ENCODE measurements around the gene RALY.

RALY gene

GRCh38 chr20:34047010-34047687 lies 53.4 kb downstream of the RALY start:
- TF ChIP-seq, protein P1, sequence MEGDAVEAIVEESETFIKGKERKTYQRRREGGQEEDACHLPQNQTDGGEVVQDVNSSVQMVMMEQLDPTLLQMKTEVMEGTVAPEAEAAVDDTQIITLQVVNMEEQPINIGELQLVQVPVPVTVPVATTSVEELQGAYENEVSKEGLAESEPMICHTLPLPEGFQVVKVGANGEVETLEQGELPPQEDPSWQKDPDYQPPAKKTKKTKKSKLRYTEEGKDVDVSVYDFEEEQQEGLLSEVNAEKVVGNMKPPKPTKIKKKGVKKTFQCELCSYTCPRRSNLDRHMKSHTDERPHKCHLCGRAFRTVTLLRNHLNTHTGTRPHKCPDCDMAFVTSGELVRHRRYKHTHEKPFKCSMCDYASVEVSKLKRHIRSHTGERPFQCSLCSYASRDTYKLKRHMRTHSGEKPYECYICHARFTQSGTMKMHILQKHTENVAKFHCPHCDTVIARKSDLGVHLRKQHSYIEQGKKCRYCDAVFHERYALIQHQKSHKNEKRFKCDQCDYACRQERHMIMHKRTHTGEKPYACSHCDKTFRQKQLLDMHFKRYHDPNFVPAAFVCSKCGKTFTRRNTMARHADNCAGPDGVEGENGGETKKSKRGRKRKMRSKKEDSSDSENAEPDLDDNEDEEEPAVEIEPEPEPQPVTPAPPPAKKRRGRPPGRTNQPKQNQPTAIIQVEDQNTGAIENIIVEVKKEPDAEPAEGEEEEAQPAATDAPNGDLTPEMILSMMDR (conservative IDR thresholded peaks at IDR 0.05): no peak
- TF ChIP-seq ZFX (IDR thresholded peaks at IDR 0.05): no peak
- no peak overlapping the region for H3K27ac ChIP-seq

- no peak for TF ChIP-seq ZFX (IDR thresholded peaks at IDR 0.05)
- H3K27ac ChIP-seq: no peak overlapping the region
Observed at GRCh38 chr20:34047917-34048316, 54.2 kb downstream of the RALY start.

GRCh38 chr20:34049389-34049788 lies 55.7 kb downstream of the RALY start:
- TF ChIP-seq ZFX (IDR thresholded peaks at IDR 0.05): no peak
- TF ChIP-seq, protein P1 (conservative IDR thresholded peaks at IDR 0.05): no peak
- H3K27ac ChIP-seq: no peak overlapping the region

- TF ChIP-seq, protein P1 (conservative IDR thresholded peaks at IDR 0.05): no peak
- no peak overlapping the region for H3K27ac ChIP-seq
Observed at GRCh38 chr20:34049897-34050695, 56.4 kb downstream of the RALY start.

DNA sequence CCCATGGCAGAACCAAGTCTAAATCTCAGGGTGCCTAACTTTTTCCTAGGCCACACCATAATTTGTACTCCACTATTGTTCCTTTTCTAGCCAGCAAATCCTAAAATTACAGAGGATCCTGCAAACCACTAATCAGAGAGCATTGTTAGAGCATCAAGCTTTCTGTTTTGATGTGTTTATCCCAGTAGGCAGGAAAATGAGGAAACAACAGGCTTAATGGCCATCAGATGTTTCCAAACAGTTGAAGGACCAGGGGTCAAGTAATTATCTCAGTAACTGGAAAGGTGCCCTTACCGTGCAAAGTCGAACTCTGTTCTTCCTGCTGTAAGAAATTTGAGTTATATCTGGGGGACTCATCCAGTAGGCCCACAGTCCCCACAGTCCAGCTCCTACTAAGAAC lies 58.7 kb downstream of the RALY start:
- no peak for TF ChIP-seq ZFX (IDR thresholded peaks at IDR 0.05)
- TF ChIP-seq, protein P1 (conservative IDR thresholded peaks at IDR 0.05): no peak
- H3K27ac ChIP-seq: no peak overlapping the region

GRCh38 chr20:34055290-34055689 lies 61.6 kb downstream of the RALY start:
- no peak for TF ChIP-seq ZFX (IDR thresholded peaks at IDR 0.05)
- TF ChIP-seq, protein P1 (conservative IDR thresholded peaks at IDR 0.05): no peak
- H3K27ac ChIP-seq: no peak overlapping the region

GRCh38 chr20:34058831-34059230 lies 65.1 kb downstream of the RALY start:
- TF ChIP-seq, protein P1 (conservative IDR thresholded peaks at IDR 0.05): no peak
- no peak for TF ChIP-seq ZFX (IDR thresholded peaks at IDR 0.05)
- H3K27ac ChIP-seq: no peak overlapping the region

Data from C4-2B (cell line).